MM.1S (cell line): Measurements from ENCODE around the gene PPP2R3C.

Experiments used
- CTCF ChIP-seq: fragments of 300-600 bp; sonication (generic); IDR thresholded peaks from 2 replicates; pipeline ENCODE4 v1.5.1; 2016; ENCODE audit warnings: antibody characterized with exemption, low read length, mixed read lengths
- EZH2 ChIP-seq: fragments of 300-600 bp; sonication (generic); optimal IDR thresholded peaks from 2 replicates; pipeline ENCODE3; 2017; ENCODE audit warnings: low read depth, mild to moderate bottlenecking, antibody characterized with exemption, low read length, mixed read lengths
- EZH2phosphoT487 ChIP-seq: fragments of 300-600 bp; sonication (generic); IDR thresholded peaks from 2 replicates; pipeline ENCODE4 v1.6.1; 2018; ENCODE audit warnings: antibody characterized with exemption, low read length

- no peak for TF ChIP-seq CTCF
- TF ChIP-seq EZH2 = no peak
- no peak for TF ChIP-seq EZH2phosphoT487
These were observed 38.1 kb downstream of the PPP2R3C start for GRCh38 chr14:35083530-35084150.
